GM06990 (cell line): Measurements from ENCODE around the gene VAV1.
"Not testable (repeated sequence)": the region's sequence is repeated elsewhere in the genome, so short reads cannot be mapped to it uniquely, and the experiment has no call there.

Experiments used
- DNase-seq: peaks from one replicate; pipeline ENCODE4 v3.0.0-alpha.2; 2011; ENCODE audit not compliant: insufficient read length; ENCODE audit errors: extremely low read depth
- H3K27me3 ChIP-seq: replicated peaks from 2 replicates; pipeline ENCODE4 v1.6.0; 2011; ENCODE audit warnings: low read length; ENCODE audit not compliant: control insufficient read depth, insufficient read depth
- H3K36me3 ChIP-seq: 2 replicates; pipeline ENCODE4 v1.5.1; 2011; ENCODE audit warnings: low read length; ENCODE audit not compliant: control insufficient read depth, insufficient read depth
- H3K4me3 ChIP-seq: replicated peaks from 2 replicates; pipeline ENCODE4 v1.5.1; 2011; ENCODE audit warnings: low read depth, mild to moderate bottlenecking, control low read depth, low read length
- TF ChIP-seq, protein P1 (sequence below): IDR thresholded peaks from 2 replicates; pipeline ENCODE4 v1.5.1; 2011; ENCODE audit warnings: low read length, control low read depth, mild to moderate bottlenecking, inconsistent platforms; ENCODE audit not compliant: insufficient read depth, poor library complexity, severe bottlenecking

VAV1 gene

DNA sequence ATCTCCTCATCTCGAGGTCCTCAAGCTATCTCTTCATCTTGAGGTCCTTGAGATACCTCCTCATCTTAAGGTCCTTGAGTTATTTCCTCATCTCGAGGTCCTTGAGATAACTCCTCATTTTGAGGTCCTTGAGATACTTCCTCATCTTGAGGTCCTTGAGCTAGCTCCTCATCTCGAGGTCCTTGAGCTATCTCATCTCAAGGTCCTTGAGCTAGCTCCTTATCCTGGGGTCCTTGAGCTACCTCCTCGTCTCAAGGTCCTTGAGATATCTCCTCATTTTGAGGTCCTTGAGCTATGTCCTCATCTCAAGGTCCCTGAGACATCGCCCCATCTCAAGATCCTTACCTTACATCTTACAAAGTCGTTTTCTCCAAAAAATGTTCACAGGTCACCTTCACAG lies 18.7 kb downstream of the VAV1 start:
- Histone ChIP-seq H3K27me3 (no peaks in the 10 kb centered on the region), H3K36me3 (peaks cover 2% of the 10 kb centered on the region), H3K4me3 (no peak overlapping the region)
- DNase-seq: no peak
- TF ChIP-seq, protein P1, sequence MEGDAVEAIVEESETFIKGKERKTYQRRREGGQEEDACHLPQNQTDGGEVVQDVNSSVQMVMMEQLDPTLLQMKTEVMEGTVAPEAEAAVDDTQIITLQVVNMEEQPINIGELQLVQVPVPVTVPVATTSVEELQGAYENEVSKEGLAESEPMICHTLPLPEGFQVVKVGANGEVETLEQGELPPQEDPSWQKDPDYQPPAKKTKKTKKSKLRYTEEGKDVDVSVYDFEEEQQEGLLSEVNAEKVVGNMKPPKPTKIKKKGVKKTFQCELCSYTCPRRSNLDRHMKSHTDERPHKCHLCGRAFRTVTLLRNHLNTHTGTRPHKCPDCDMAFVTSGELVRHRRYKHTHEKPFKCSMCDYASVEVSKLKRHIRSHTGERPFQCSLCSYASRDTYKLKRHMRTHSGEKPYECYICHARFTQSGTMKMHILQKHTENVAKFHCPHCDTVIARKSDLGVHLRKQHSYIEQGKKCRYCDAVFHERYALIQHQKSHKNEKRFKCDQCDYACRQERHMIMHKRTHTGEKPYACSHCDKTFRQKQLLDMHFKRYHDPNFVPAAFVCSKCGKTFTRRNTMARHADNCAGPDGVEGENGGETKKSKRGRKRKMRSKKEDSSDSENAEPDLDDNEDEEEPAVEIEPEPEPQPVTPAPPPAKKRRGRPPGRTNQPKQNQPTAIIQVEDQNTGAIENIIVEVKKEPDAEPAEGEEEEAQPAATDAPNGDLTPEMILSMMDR: no peak

DNA sequence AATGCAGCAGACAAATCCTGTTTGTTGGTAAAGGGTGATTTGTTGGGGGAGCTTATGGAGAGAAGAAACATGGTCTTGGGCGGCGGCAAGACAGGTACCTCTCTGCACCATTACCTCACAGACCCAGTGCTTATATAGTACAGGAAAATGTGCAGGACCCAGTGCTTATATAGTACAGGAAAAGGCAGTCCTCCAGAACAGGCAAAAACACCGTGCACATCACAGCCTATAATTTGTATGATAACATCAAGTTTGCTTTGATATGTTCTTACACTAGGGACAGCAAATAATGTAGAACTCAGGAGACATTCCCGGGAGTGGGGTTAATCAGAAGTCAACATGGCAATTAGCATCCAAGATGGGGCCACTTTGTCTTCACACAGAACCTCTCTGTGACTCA lies 20.9 kb downstream of the VAV1 start:
- no peak for DNase-seq
- no peak overlapping the region for H3K4me3 ChIP-seq
- no peaks in the 10 kb centered on the region for H3K27me3 ChIP-seq
- TF ChIP-seq, protein P1: no peak
- H3K36me3 ChIP-seq: peaks cover 2% of the 10 kb centered on the region

DNA sequence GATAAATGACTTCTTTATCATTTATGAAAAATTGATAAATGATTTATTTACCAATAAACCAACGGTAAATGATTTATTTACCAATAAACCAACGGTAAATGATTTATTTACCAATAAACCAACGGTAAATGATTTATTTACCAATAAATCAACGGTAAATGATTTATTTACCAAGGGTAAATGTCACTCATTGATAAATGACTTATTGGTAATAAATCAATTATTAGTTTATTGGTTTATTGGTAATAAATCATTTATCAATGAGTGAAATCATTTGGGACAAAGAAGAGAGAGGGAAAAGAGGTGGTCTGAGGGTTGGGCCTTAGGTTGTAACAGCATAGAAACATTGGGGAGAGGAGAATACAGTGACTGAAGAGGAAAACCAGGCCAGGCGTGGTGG lies 21.5 kb downstream of the VAV1 start:
- Histone ChIP-seq H3K27me3 (no peaks in the 10 kb centered on the region), H3K36me3 (peaks cover 2% of the 10 kb centered on the region), H3K4me3 (no peak overlapping the region)
- no peak for DNase-seq
- TF ChIP-seq, protein P1: no peak

DNA sequence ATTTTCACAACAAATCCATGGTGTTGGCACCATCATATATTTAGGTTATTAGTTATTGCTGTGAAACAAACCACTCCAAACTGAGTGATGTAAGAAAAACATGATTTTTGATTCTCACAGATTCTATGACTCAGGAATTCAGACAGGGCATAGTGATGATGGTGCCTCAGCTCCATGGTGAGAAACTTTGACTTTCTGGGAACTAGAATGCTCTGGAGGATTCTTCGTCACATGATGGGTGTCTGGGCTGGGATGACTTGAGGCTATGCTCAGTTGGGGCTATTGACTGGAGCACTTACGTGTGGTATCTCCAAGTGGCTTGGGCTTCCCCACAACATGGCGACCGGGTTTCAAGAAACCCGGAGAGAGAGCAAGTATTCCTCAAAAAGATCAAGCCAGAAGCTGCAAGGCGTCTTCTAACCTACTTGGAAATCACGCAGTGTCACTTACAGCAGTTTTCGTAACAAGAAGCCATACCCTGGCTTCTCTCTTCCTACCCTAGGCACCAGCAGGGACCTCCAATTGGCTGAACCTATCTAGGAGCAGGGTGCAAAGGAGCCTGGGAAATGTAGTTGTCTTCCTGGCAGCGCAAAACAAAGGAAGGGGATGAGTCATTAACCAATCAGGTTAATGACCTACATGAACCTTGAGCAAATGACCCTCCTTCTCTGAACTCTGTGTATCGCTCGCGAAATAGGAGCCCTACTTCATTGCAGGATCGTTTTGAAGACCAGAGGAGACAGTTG lies 22.4 kb downstream of the VAV1 start:
- no peak for DNase-seq
- Histone ChIP-seq H3K27me3 (no peaks in the 10 kb centered on the region), H3K36me3 (peaks cover 2% of the 10 kb centered on the region), H3K4me3 (no peak overlapping the region)
- TF ChIP-seq, protein P1: no peak

DNA sequence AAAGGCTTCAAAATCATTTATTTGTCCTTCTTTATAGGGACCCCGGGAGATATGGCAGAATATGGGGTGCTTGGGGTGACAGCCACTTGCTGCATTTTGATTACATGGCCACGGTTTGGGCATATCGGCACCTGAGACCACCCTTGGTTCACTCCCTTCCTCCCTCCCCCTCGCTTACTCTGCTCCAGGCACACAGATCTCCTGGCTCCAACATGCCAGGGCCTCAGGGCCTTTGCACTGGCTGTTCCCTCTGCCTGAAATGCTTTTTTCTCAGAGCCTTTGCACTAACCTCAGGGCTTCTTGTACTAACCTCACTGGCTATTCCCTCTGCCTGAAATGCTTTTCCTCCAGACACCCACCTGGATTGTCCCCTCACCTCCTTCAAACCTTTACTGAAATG lies 23.8 kb downstream of the VAV1 start:
- no peaks in the 10 kb centered on the region for H3K27me3 ChIP-seq
- DNase-seq: no peak
- H3K4me3 ChIP-seq: no peak overlapping the region
- H3K36me3 ChIP-seq: peaks cover 2% of the 10 kb centered on the region
- TF ChIP-seq, protein P1: no peak

DNA sequence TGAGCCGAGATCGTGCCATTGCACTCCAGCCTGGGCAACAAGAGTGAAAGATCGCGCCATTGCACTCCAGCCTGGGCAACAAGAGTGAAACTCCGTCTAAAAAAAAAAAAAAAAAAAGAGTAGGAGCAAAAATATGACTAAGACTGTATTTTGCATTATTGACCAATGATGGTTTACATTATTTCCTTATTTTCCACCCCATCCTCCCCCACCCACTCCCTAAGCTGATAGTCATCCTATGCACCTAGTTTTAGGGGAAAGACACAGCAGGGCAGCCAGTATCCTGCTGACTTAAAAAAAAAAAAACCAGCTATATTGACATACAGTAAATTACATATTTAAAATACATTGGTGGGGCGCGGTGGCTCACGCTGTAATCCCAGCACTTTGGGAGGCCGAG lies 25.1 kb downstream of the VAV1 start:
- Histone ChIP-seq H3K36me3 (peaks cover 2% of the 10 kb centered on the region), H3K4me3 (no peak overlapping the region), H3K27me3 (no peaks in the 10 kb centered on the region)
- TF ChIP-seq, protein P1: no peak
- no peak for DNase-seq

DNA sequence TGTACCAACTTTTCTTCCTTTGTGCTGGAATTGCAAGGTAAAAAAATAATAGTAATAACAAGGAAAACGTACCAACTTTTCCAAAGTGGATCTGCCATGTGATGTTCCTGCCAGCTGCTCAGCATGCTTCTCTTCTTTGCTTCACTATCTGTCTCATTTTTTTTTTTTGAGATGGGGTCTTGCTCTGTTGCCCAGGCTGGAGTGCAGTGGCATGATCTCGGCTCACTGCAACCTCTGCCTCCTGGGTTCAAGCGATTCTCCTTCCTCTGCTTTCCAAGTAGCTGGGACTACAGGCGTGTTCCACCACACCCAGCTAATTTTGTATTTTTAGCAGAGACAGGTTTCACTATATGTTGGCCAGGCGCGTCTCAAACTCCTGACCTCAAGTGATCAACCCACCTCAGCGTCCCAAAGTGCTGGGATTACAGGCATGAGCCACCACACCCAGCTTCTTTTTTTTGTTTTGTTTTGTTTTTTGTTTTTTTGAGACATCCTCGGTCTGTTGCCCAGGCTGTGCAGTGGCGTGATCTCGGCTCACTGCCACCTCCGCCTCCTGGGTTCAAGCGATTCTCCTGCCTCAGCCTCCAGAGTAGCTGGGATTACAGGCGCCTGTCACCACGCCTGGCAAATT lies 27.8 kb downstream of the VAV1 start:
- DNase-seq, H3K36me3 ChIP-seq, H3K27me3 ChIP-seq: not testable (repeated sequence)
- H3K4me3 ChIP-seq: peak overlapping the region; percentile 66
